HL-60/S4 (cell line): ENCODE data around the gene SRGAP1.
"Not testable (repeated sequence)": the region's sequence is repeated elsewhere in the genome, so short reads cannot be mapped to it uniquely, and the experiment has no call there.

Experiments
- in situ Hi-C: fragments of 300-500 bp; cut with MboI; formaldehyde crosslinking; loops from 2 replicates; pipeline ENCODE4 v1.14.3; 2022; ENCODE audit warnings: low sequenced_read_pairs

The SRGAP1 gene

GRCh38 chr12:64142382-64142781 lies 297.9 kb downstream of the SRGAP1 start:
- in situ Hi-C loops = no loop called here

- in situ Hi-C loops = no loop called here
These were observed 298.3 kb downstream of the SRGAP1 start for GRCh38 chr12:64142784-64143183.

- in situ Hi-C loops = no loop called here
These were observed 300.7 kb downstream of the SRGAP1 start for GRCh38 chr12:64145226-64145625.

- in situ Hi-C loops = no loop called here
These were observed 302.6 kb downstream of the SRGAP1 start for GRCh38 chr12:64147011-64147631.

- in situ Hi-C loops = no loop called here
These were observed 303.4 kb downstream of the SRGAP1 start for GRCh38 chr12:64147875-64148274.

- in situ Hi-C loops = no loop called here
These were observed 310.2 kb downstream of the SRGAP1 start for GRCh38 chr12:64154677-64155076.

GRCh38 chr12:64157110-64157509 lies 312.6 kb downstream of the SRGAP1 start:
- in situ Hi-C loops = no loop called here

- in situ Hi-C loops = no loop called here
These were observed 315.7 kb downstream of the SRGAP1 start for GRCh38 chr12:64160021-64160710.

- in situ Hi-C loops = no loop called here
These were observed 316.2 kb downstream of the SRGAP1 start for GRCh38 chr12:64160711-64161060.

- in situ Hi-C loops = not testable (repeated sequence)
These were observed 322.1 kb downstream of the SRGAP1 start for GRCh38 chr12:64166606-64167005.

GRCh38 chr12:64167041-64167440 lies 322.5 kb downstream of the SRGAP1 start:
- in situ Hi-C loops = not testable (repeated sequence)

GRCh38 chr12:64170024-64170423 lies 325.5 kb downstream of the SRGAP1 start:
- in situ Hi-C loops = no loop called here

- in situ Hi-C loops = no loop called here
These were observed 326.2 kb downstream of the SRGAP1 start for GRCh38 chr12:64170730-64171129.

GRCh38 chr12:64171715-64172114 lies 327.2 kb downstream of the SRGAP1 start:
- in situ Hi-C loops = no loop called here

GRCh38 chr12:64172143-64172970 lies 327.9 kb downstream of the SRGAP1 start:
- in situ Hi-C loops = no loop called here

- in situ Hi-C loops = no loop called here
These were observed 329.0 kb downstream of the SRGAP1 start for GRCh38 chr12:64173456-64173855.

- in situ Hi-C loops = no loop called here
These were observed 330.9 kb downstream of the SRGAP1 start for GRCh38 chr12:64175254-64175945.

- in situ Hi-C loops = no loop called here
These were observed 332.5 kb downstream of the SRGAP1 start for GRCh38 chr12:64177001-64177400.

- in situ Hi-C loops = no loop called here
These were observed 333.6 kb downstream of the SRGAP1 start for GRCh38 chr12:64178122-64178521.

GRCh38 chr12:64180951-64181350 lies 336.5 kb downstream of the SRGAP1 start:
- in situ Hi-C loops = no loop called here
